ENCODE data around the gene SMIM33. TPM values are rescaled to one million over a fixed set of nuclear protein-coding genes. Genes with fewer than 3 reads are reported as not detected.

SMIM33 gene
- total RNA-seq, 1 donor from 2014 or later = not detected

DNA sequence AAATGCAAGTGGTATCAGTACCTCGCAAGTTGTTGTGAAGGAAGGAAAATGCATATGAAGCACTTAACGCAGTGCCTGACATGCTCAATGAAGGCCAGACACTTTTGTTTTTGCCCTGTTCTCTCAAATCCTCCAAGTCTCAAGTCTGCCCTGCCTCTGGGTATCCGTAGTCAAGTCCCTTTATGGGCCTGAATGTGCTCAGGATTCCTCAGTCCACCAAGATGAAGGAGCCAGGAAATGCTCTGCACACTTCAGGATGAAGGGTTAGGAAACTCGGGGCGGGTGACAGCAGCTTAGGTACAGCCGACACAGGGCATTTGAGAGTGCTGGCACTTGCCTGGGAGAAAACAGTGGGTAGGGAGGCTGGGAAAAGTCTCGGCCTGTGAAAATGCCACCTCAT, 9.6 kb upstream of the SMIM33 start:
- peaks cover 12% of the 10 kb centered on the region for H3K27me3 Mint-ChIP-seq (ENCODE audit: unreplicated experiment)
- no peak for DNase-seq (ENCODE audit: low spot score)
- H3K36me3 Mint-ChIP-seq (ENCODE audit: low read depth, unreplicated experiment) = peaks cover 22% of the 10 kb centered on the region
- TF ChIP-seq, protein P1, sequence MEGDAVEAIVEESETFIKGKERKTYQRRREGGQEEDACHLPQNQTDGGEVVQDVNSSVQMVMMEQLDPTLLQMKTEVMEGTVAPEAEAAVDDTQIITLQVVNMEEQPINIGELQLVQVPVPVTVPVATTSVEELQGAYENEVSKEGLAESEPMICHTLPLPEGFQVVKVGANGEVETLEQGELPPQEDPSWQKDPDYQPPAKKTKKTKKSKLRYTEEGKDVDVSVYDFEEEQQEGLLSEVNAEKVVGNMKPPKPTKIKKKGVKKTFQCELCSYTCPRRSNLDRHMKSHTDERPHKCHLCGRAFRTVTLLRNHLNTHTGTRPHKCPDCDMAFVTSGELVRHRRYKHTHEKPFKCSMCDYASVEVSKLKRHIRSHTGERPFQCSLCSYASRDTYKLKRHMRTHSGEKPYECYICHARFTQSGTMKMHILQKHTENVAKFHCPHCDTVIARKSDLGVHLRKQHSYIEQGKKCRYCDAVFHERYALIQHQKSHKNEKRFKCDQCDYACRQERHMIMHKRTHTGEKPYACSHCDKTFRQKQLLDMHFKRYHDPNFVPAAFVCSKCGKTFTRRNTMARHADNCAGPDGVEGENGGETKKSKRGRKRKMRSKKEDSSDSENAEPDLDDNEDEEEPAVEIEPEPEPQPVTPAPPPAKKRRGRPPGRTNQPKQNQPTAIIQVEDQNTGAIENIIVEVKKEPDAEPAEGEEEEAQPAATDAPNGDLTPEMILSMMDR (IDR thresholded peaks at IDR 0.05; ENCODE audit: unreplicated experiment) = no peak
- H3K4me1 Mint-ChIP-seq (ENCODE audit: unreplicated experiment) = peaks cover 45% of the 10 kb centered on the region
- peak overlapping the region; percentile 94 for H3K4me3 Mint-ChIP-seq (ENCODE audit: unreplicated experiment)
- no peaks in the 10 kb centered on the region for H3K9me3 Mint-ChIP-seq (ENCODE audit: unreplicated experiment)
- peak overlapping the region; percentile 98 for H3K27ac Mint-ChIP-seq (ENCODE audit: unreplicated experiment)

GRCh38 chr5:139461698-139462097, 9.1 kb upstream of the SMIM33 start:
- Mint-ChIP-seq H3K27me3 (ENCODE audit: unreplicated experiment) (peaks cover 12% of the 10 kb centered on the region), H3K36me3 (ENCODE audit: low read depth, unreplicated experiment) (peaks cover 17% of the 10 kb centered on the region), H3K27ac (ENCODE audit: unreplicated experiment) (peak overlapping the region; percentile 98), H3K4me1 (ENCODE audit: unreplicated experiment) (peaks cover 40% of the 10 kb centered on the region), H3K9me3 (ENCODE audit: unreplicated experiment) (no peaks in the 10 kb centered on the region), H3K4me3 (ENCODE audit: unreplicated experiment) (peak overlapping the region; percentile 94)
- TF ChIP-seq, protein P1 (IDR thresholded peaks at IDR 0.05; ENCODE audit: unreplicated experiment) = no peak
- DNase-seq (ENCODE audit: low spot score) = no peak

GRCh38 chr5:139462586-139463276, 8.1 kb upstream of the SMIM33 start, which contains the start of gene ECSCR:
TSS of gene ECSCR (minus strand) at chr5:139462743. CDS start at chr5:139462670, 73 bp downstream.
- DNase-seq (ENCODE audit: low spot score) = peak; percentile 65
- H3K27me3 Mint-ChIP-seq (ENCODE audit: unreplicated experiment) = peaks cover 10% of the 10 kb centered on the region
- TF ChIP-seq, protein P1 (IDR thresholded peaks at IDR 0.05; ENCODE audit: unreplicated experiment) = no peak
- peak within 1 kb of the TSS; percentile 94 for H3K4me3 Mint-ChIP-seq (ENCODE audit: unreplicated experiment)
- H3K9me3 Mint-ChIP-seq (ENCODE audit: unreplicated experiment) = no peaks in the 10 kb centered on the region
- H3K27ac Mint-ChIP-seq (ENCODE audit: unreplicated experiment) = peak within 1 kb of the TSS; percentile 98
- H3K4me1 Mint-ChIP-seq (ENCODE audit: unreplicated experiment) = peaks cover 33% of the 10 kb centered on the region
- peaks cover 10% of the 10 kb centered on the region for H3K36me3 Mint-ChIP-seq (ENCODE audit: low read depth, unreplicated experiment)

GRCh38 chr5:139468421-139468931, 2.3 kb upstream of the SMIM33 start:
- peaks cover 13% of the 10 kb centered on the region for H3K27me3 Mint-ChIP-seq (ENCODE audit: unreplicated experiment)
- no peaks in the 10 kb centered on the region for H3K9me3 Mint-ChIP-seq (ENCODE audit: unreplicated experiment)
- H3K4me1 Mint-ChIP-seq (ENCODE audit: unreplicated experiment) = peaks cover 33% of the 10 kb centered on the region
- peaks cover 4% of the 10 kb centered on the region for H3K36me3 Mint-ChIP-seq (ENCODE audit: low read depth, unreplicated experiment)
- peak overlapping the region; percentile 30 for H3K27ac Mint-ChIP-seq (ENCODE audit: unreplicated experiment)
- TF ChIP-seq, protein P1 (IDR thresholded peaks at IDR 0.05; ENCODE audit: unreplicated experiment) = no peak
- H3K4me3 Mint-ChIP-seq (ENCODE audit: unreplicated experiment) = no peak overlapping the region
- DNase-seq (ENCODE audit: low spot score) = no peak

DNA sequence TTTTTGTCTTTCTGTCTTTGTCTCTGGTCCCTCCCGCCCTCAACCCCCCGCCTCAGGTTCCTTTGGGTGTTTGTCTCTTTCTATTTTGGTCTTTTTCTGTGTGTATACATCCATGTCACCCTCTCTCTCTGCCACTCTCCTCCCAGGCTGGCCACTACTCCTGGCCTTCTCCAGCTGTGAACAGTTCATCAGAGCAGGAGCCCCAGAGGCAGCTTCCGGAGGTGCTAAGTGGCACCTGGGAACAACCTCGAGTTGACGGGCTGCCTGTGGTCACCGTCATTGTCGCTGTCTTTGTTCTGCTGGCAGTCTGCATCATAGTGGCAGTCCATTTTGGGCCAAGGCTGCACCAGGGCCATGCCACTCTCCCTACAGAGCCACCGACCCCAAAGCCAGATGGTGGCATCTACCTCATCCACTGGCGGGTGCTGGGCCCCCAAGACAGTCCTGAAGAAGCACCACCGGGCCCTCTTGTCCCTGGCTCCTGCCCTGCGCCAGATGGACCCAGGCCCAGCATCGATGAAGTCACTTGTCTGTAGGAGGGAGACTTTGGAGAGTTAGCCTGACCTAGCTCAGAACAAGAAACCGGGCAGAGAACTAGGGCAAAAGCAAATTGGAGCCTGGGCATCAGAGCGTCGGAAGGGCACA, 1.7 kb downstream of the SMIM33 start:
- peak overlapping the region; percentile 96 for H3K27ac Mint-ChIP-seq (ENCODE audit: unreplicated experiment)
- H3K36me3 Mint-ChIP-seq (ENCODE audit: low read depth, unreplicated experiment) = peaks cover 4% of the 10 kb centered on the region
- H3K9me3 Mint-ChIP-seq (ENCODE audit: unreplicated experiment) = no peaks in the 10 kb centered on the region
- peaks cover 17% of the 10 kb centered on the region for H3K27me3 Mint-ChIP-seq (ENCODE audit: unreplicated experiment)
- DNase-seq (ENCODE audit: low spot score) = no peak
- peaks cover 46% of the 10 kb centered on the region for H3K4me1 Mint-ChIP-seq (ENCODE audit: unreplicated experiment)
- TF ChIP-seq, protein P1 (IDR thresholded peaks at IDR 0.05; ENCODE audit: unreplicated experiment) = no peak
- no peak overlapping the region for H3K4me3 Mint-ChIP-seq (ENCODE audit: unreplicated experiment)
